Chondrocyte (in vitro differentiated cells): ENCODE data around the gene SPATA45. TPM values are rescaled to one million over a fixed set of nuclear protein-coding genes. Genes with fewer than 3 reads are reported as not detected.
"Not testable (repeated sequence)": the region's sequence is repeated elsewhere in the genome, so short reads cannot be mapped to it uniquely, and the experiment has no call there.

Source experiments
- DNase-seq: peaks from one replicate; pipeline ENCODE4 v3.0.0; 2021; ENCODE audit warnings: mixed read lengths, low spot score
- H3K27ac Mint-ChIP-seq: one replicate; pipeline ENCODE4 v1.8.0; 2021; ENCODE audit warnings: mild to moderate bottlenecking, moderate library complexity, mixed read lengths; ENCODE audit not compliant: unreplicated experiment
- H3K27me3 Mint-ChIP-seq: 2 replicates; pipeline ENCODE4 v1.8.0; 2021; ENCODE audit warnings: low read depth, mixed read lengths
- H3K36me3 Mint-ChIP-seq: 2 replicates; pipeline ENCODE4 v1.8.0; 2021; ENCODE audit warnings: low read depth, mixed read lengths
- H3K4me1 Mint-ChIP-seq: 2 replicates; pipeline ENCODE4 v1.8.0; 2021; ENCODE audit warnings: low read depth, mild to moderate bottlenecking, mixed read lengths
- H3K4me3 Mint-ChIP-seq: one replicate; pipeline ENCODE4 v1.8.0; 2021; ENCODE audit warnings: mild to moderate bottlenecking, moderate library complexity, mixed read lengths; ENCODE audit not compliant: unreplicated experiment
- H3K9me3 Mint-ChIP-seq: 2 replicates; pipeline ENCODE4 v1.8.0; 2021; ENCODE audit warnings: low read depth, mixed read lengths
- CTCF ChIP-seq: fragments of 200-600 bp; sonication (generic); IDR thresholded peaks from 2 replicates; pipeline ENCODE4 v1.5.0; 2021; ENCODE audit warnings: antibody characterized with exemption, mild to moderate bottlenecking, moderate library complexity
- total RNA-seq: library from RNA; stranded (reverse); gene quantifications from 3 replicates; pipeline ENCODE4 v1.2.1, GENCODE V29; 2021

SPATA45 gene
- total RNA-seq, 1 donor from 2014 or later: 0.47 TPM

- DNase-seq: no peak
- H3K4me1 Mint-ChIP-seq: no peaks in the 10 kb centered on the region
- TF ChIP-seq CTCF: no peak
- peaks cover 1% of the 10 kb centered on the region for H3K36me3 Mint-ChIP-seq
- H3K4me3 Mint-ChIP-seq: no peak overlapping the region
- no peaks in the 10 kb centered on the region for H3K27me3 Mint-ChIP-seq
- H3K9me3 Mint-ChIP-seq: no peaks in the 10 kb centered on the region
- H3K27ac Mint-ChIP-seq: no peak overlapping the region
Measured at GRCh38 chr1:212852105-212852688, 4.7 kb upstream of the SPATA45 start.

DNA sequence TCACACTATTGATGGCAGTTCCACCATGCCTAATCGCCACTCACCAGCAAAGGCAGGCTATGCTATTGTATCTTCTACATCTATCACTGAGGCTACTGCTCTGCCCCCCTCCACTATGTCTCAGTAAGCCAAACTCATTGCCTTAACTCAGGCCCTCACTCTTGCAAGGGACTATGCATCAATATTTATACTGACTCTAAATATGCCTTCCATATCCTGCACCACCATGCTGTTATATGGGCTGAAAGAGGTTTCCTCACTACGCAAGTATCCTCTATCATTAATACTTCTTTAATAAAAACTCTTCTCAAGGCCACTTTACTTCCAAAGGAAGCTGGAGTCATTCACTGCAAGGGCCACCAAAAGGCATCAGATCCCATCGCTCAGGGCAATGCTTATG, 2.9 kb downstream of the SPATA45 start:
- H3K9me3 Mint-ChIP-seq, DNase-seq, H3K36me3 Mint-ChIP-seq, H3K4me1 Mint-ChIP-seq, H3K27me3 Mint-ChIP-seq, H3K27ac Mint-ChIP-seq, H3K4me3 Mint-ChIP-seq: not testable (repeated sequence)

DNA sequence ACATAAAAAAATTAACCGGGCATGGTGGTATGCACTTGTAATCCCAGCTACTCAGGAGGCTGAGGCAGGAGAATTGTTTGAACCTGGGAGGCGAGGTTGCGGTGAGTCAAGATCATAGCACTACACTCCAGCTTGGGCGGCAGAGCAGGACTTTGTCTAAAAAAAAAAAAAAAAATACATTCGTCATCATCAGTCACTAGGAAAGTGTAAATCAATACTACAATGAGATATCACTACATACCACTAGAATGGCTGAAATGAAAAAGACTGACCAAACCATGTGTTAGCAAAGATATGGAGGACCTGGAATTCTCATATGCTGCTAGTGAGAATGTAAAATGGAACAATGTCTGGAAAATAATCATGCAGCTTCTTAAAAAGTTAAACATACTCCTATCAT, 9.3 kb downstream of the SPATA45 start:
- Mint-ChIP-seq H3K4me1 (no peaks in the 10 kb centered on the region), H3K27me3 (no peaks in the 10 kb centered on the region), H3K9me3 (no peaks in the 10 kb centered on the region), H3K4me3 (no peak overlapping the region), H3K36me3 (no peaks in the 10 kb centered on the region), H3K27ac (no peak overlapping the region)
- no peak for TF ChIP-seq CTCF
- no peak for DNase-seq

- H3K27ac Mint-ChIP-seq, H3K4me3 Mint-ChIP-seq: not testable (repeated sequence)
Measured at GRCh38 chr1:212833211-212834207, 13.9 kb downstream of the SPATA45 start.

GRCh38 chr1:212828395-212828794, 19.1 kb downstream of the SPATA45 start:
- H3K4me3 Mint-ChIP-seq: no peak overlapping the region
- H3K9me3 Mint-ChIP-seq: peaks cover 10% of the 10 kb centered on the region
- DNase-seq: no peak
- no peaks in the 10 kb centered on the region for H3K27me3 Mint-ChIP-seq
- no peaks in the 10 kb centered on the region for H3K4me1 Mint-ChIP-seq
- TF ChIP-seq CTCF: no peak
- no peak overlapping the region for H3K27ac Mint-ChIP-seq
- H3K36me3 Mint-ChIP-seq: peaks cover 5% of the 10 kb centered on the region

More at GRCh38 chr1:212833211-212834207, 13.9 kb downstream of the SPATA45 start:
- not testable (repeated sequence) for DNase-seq, H3K27me3 Mint-ChIP-seq, H3K4me1 Mint-ChIP-seq, H3K36me3 Mint-ChIP-seq, H3K9me3 Mint-ChIP-seq

- Mint-ChIP-seq H3K4me1 (no peaks in the 10 kb centered on the region), H3K4me3 (no peak overlapping the region), H3K9me3 (peaks cover 10% of the 10 kb centered on the region), H3K27ac (no peak overlapping the region), H3K27me3 (no peaks in the 10 kb centered on the region), H3K36me3 (peaks cover 5% of the 10 kb centered on the region)
- no peak for TF ChIP-seq CTCF
- DNase-seq: no peak
Measured at GRCh38 chr1:212827831-212828278, 19.6 kb downstream of the SPATA45 start.
